ENCODE results near the gene NOTUM.

GRCh38 chr17:82008258-82008940 is 47.4 kb upstream of the NOTUM start:
- TF ChIP-seq POLR2A (IDR thresholded peaks at IDR 0.05) (no peak), CTCF (IDR thresholded peaks at IDR 0.05 in 4 of 5, conservative IDR thresholded peaks at IDR 0.05 in 1 of 5) (no peak)

Measured in gastrocnemius medialis (tissue), 4 donors.